Liver (tissue), 9 donors: ENCODE results near the gene CEL. TPM values are rescaled to one million over a fixed set of nuclear protein-coding genes. Genes with fewer than 3 reads are reported as not detected.

Experiments
- DNase-seq: peaks from one replicate; pipeline ENCODE4 v3.0.0-alpha.2; 2017; ENCODE audit warnings: low spot score
- H3K27ac ChIP-seq, 2 donors: one replicate each; pipeline ENCODE4 v1.7.0; 2013; ENCODE audit warnings: inconsistent platforms in 2 of 2, low read length in 2 of 2, control low read depth in 1 of 2, low read depth in 1 of 2, mild to moderate bottlenecking in 1 of 2
- H3K27me3 ChIP-seq, 4 donors: one replicate each; pipeline versions ENCODE4 v1.6.1 to v1.7.0; 2013; ENCODE audit warnings: low read length in 3 of 4, inconsistent platforms in 1 of 4, mild to moderate bottlenecking in 1 of 4, moderate library complexity in 1 of 4; ENCODE audit not compliant: control insufficient read depth in 4 of 4, insufficient read depth in 4 of 4
- H3K36me3 ChIP-seq, 4 donors: one replicate each; pipeline versions ENCODE4 v1.6.1 to v1.7.0; 2013; ENCODE audit warnings: low read length in 3 of 4, mild to moderate bottlenecking in 3 of 4, low read depth in 1 of 4, moderate library complexity in 1 of 4; ENCODE audit not compliant: control insufficient read depth in 4 of 4, insufficient read depth in 3 of 4
- H3K4me1 ChIP-seq, 4 donors: one replicate each; pipeline versions ENCODE4 v1.6.1 to v1.7.0; 2013; ENCODE audit warnings: low read length in 3 of 4, mild to moderate bottlenecking in 3 of 4, moderate library complexity in 1 of 4; ENCODE audit not compliant: control insufficient read depth in 4 of 4, insufficient read depth in 4 of 4
- H3K4me3 ChIP-seq, 3 donors: one replicate each; pipeline versions ENCODE4 v1.6.1 to v1.7.0; 2013; ENCODE audit warnings: low read length in 3 of 3, control low read depth in 1 of 3, low read depth in 1 of 3, mild to moderate bottlenecking in 1 of 3
- H3K9ac ChIP-seq, 2 donors: one replicate each; pipeline ENCODE4 v1.7.0; 2013; ENCODE audit warnings: low read length in 2 of 2, mild to moderate bottlenecking in 2 of 2, moderate library complexity in 2 of 2, control low read depth in 1 of 2, low read depth in 1 of 2
- H3K9me3 ChIP-seq, 4 donors: one replicate each; pipeline versions ENCODE4 v1.6.1 to v1.7.0; 2013; ENCODE audit warnings: low read length in 3 of 4; ENCODE audit not compliant: control insufficient read depth in 4 of 4
- FOXA1 ChIP-seq: IDR thresholded peaks from 2 replicates; pipeline ENCODE4 v1.6.1; 2016; ENCODE audit warnings: antibody characterized with exemption
- FOXA2 ChIP-seq: IDR thresholded peaks from 2 replicates; pipeline ENCODE4 v1.6.1; 2016; ENCODE audit warnings: antibody characterized with exemption
- GABPA ChIP-seq, 2 donors: IDR thresholded peaks in 1 of 2; conservative IDR thresholded peaks in 1 of 2; 2 replicates each; pipeline ENCODE4 v1.6.1; 2016; ENCODE audit warnings: antibody characterized with exemption in 2 of 2, mild to moderate bottlenecking in 1 of 2, moderate library complexity in 1 of 2
- HNF4A ChIP-seq, 2 donors: conservative IDR thresholded peaks; 2 replicates each; pipeline ENCODE4 v1.6.1; 2016; ENCODE audit warnings: antibody characterized with exemption in 2 of 2, mild to moderate bottlenecking in 2 of 2
- HNF4G ChIP-seq: IDR thresholded peaks from 2 replicates; pipeline ENCODE4 v1.6.1; 2016; ENCODE audit warnings: antibody characterized with exemption
- JUND ChIP-seq, 2 donors: IDR thresholded peaks; 2 replicates each; pipeline ENCODE4 v1.6.1; 2016; ENCODE audit warnings: antibody characterized with exemption in 2 of 2
- NR2F2 ChIP-seq: IDR thresholded peaks from 2 replicates; pipeline ENCODE4 v1.6.1; 2016; ENCODE audit warnings: antibody characterized with exemption
- RAD21 ChIP-seq, 2 donors: IDR thresholded peaks; 2 replicates each; pipeline ENCODE4 v1.6.1; 2016; ENCODE audit warnings: antibody characterized with exemption in 2 of 2, mild to moderate bottlenecking in 2 of 2
- RXRA ChIP-seq, 2 donors: IDR thresholded peaks; 2 replicates each; pipeline ENCODE4 v1.6.1; 2017 to 2018; ENCODE audit warnings: antibody characterized with exemption in 2 of 2, mild to moderate bottlenecking in 1 of 2
- TAF1 ChIP-seq: conservative IDR thresholded peaks from 2 replicates; pipeline ENCODE4 v1.6.1; 2016; ENCODE audit warnings: antibody characterized with exemption, mild to moderate bottlenecking
- YY1 ChIP-seq: IDR thresholded peaks from 2 replicates; pipeline ENCODE4 v1.6.1; 2016; ENCODE audit warnings: antibody characterized with exemption, mild to moderate bottlenecking
- WGBS: extraction: QIAGEN DNeasy Blood & Tissue Kit; methylation state at CpG from one replicate; pipeline ENCODE4 v1.1.7; 2013; 5-methylcytosine and 5-hydroxymethylcytosine counted together
- polyA plus RNA-seq, 2 donors: library from polyadenylated mRNA; stranded (reverse) in 1 of 2; unstranded in 1 of 2; fragments of 200-250 nt in 1 of 2; fragments of >200 nt in 1 of 2; fragmentation: Nextera tagmentation in 1 of 2; extraction: Ambion mirVana in 1 of 2; gene quantifications; one replicate each; pipeline versions ENCODE4 v1.2.1 to v1.2.3, GENCODE V29; 2013 to 2015
- total RNA-seq, 2 donors: library from RNA; depleted of rRNA; stranded (reverse); fragments of >200 nt; gene quantifications; one replicate each; pipeline ENCODE4 v1.2.3, GENCODE V29; 2014
- TF ChIP-seq, protein P1 (sequence below): IDR thresholded peaks from 2 replicates; pipeline ENCODE4 v1.6.1; 2016; ENCODE audit warnings: antibody characterized with exemption
- TF ChIP-seq, protein P2 (sequence below): IDR thresholded peaks from 2 replicates; pipeline ENCODE4 v1.6.1; 2016; ENCODE audit warnings: antibody characterized with exemption, mild to moderate bottlenecking
- TF ChIP-seq, protein P3 (sequence below): IDR thresholded peaks from 2 replicates; pipeline ENCODE4 v1.6.1; 2016; ENCODE audit warnings: antibody characterized with exemption
- TF ChIP-seq, protein P4 (sequence below): fragments of 150-350 bp; IDR thresholded peaks from 2 replicates; pipeline ENCODE4 v1.5.1; 2017; ENCODE audit warnings: improper control_type of control experiment, low read depth, low read length; ENCODE audit not compliant: missing input control
- TF ChIP-seq, protein P5 (sequence below): IDR thresholded peaks from 2 replicates; pipeline ENCODE4 v1.6.1; 2016; ENCODE audit warnings: antibody characterized with exemption
- donor health status: healthy.
- donor health status: healthy.
- donor health status: healthy.
- donor health status: healthy.
- donor health status: healthy.

Gene CEL
- total and polyA plus RNA-seq, 4 donors = 0.08 to 0.25 (median 0.09) TPM; not detected in 1

DNA sequence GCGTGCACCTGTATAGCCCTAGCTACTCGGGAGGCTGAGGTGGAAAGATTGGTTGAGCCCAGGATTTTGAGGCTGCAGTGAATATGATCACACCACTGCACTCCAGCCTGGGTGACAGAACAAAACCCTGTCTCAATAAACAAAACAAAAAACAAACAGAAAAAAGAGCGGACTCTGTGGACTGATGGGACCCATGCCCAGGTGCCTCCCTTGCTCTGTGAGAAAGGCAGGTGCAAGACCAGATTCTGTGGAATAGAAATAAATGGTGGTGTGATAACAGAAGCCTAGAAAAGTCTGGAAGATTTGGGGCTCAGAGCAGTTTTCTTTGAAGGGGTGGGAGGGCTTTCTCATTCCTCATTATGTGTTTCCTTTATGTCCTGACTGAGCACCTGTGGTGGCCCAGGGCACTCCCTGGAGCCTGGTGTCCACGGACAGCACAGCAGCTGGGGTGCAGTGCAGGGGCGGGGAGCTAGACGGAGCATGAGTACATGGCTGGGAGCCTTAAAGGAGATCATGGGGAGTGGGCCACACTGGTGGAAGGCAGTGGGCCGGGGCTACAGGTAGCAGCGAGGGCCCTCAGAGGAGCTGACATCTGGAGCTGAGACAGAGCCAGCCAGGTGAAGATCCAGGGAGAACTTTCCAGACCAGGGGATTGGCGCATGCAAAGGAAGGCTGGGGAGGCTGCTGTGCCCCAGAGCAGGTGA, 15.4 kb upstream of the CEL start:
- Histone ChIP-seq H3K27ac (no peak overlapping the region), H3K4me1 (no peaks in the 10 kb centered on the region), H3K36me3 (peaks cover 5 to 73% (median 27%) of the 10 kb centered on the region in 4 donors), H3K9ac (no peak overlapping the region), H3K27me3 (no peaks in the 10 kb centered on the region), H3K4me3 (no peak overlapping the region), H3K9me3 (no peaks in the 10 kb centered on the region)
- WGBS = 91% methylated on average over 9 of the region's 9 CpGs
- TF ChIP-seq, protein P1, sequence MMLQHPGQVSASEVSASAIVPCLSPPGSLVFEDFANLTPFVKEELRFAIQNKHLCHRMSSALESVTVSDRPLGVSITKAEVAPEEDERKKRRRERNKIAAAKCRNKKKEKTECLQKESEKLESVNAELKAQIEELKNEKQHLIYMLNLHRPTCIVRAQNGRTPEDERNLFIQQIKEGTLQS = no peak
- no peak for TF ChIP-seq HNF4G
- TF ChIP-seq, protein P2, sequence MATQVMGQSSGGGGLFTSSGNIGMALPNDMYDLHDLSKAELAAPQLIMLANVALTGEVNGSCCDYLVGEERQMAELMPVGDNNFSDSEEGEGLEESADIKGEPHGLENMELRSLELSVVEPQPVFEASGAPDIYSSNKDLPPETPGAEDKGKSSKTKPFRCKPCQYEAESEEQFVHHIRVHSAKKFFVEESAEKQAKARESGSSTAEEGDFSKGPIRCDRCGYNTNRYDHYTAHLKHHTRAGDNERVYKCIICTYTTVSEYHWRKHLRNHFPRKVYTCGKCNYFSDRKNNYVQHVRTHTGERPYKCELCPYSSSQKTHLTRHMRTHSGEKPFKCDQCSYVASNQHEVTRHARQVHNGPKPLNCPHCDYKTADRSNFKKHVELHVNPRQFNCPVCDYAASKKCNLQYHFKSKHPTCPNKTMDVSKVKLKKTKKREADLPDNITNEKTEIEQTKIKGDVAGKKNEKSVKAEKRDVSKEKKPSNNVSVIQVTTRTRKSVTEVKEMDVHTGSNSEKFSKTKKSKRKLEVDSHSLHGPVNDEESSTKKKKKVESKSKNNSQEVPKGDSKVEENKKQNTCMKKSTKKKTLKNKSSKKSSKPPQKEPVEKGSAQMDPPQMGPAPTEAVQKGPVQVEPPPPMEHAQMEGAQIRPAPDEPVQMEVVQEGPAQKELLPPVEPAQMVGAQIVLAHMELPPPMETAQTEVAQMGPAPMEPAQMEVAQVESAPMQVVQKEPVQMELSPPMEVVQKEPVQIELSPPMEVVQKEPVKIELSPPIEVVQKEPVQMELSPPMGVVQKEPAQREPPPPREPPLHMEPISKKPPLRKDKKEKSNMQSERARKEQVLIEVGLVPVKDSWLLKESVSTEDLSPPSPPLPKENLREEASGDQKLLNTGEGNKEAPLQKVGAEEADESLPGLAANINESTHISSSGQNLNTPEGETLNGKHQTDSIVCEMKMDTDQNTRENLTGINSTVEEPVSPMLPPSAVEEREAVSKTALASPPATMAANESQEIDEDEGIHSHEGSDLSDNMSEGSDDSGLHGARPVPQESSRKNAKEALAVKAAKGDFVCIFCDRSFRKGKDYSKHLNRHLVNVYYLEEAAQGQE = no peak
- TF ChIP-seq TAF1 = no peak
- no peak for TF ChIP-seq YY1
- TF ChIP-seq GABPA (IDR thresholded peaks at IDR 0.05 in 1 of 2, conservative IDR thresholded peaks at IDR 0.05 in 1 of 2) = no peak
- TF ChIP-seq RAD21 (IDR thresholded peaks at IDR 0.05) = no peak
- no peak for TF ChIP-seq NR2F2
- no peak for TF ChIP-seq FOXA2
- TF ChIP-seq RXRA (IDR thresholded peaks at IDR 0.05) = no peak
- TF ChIP-seq, protein P3, sequence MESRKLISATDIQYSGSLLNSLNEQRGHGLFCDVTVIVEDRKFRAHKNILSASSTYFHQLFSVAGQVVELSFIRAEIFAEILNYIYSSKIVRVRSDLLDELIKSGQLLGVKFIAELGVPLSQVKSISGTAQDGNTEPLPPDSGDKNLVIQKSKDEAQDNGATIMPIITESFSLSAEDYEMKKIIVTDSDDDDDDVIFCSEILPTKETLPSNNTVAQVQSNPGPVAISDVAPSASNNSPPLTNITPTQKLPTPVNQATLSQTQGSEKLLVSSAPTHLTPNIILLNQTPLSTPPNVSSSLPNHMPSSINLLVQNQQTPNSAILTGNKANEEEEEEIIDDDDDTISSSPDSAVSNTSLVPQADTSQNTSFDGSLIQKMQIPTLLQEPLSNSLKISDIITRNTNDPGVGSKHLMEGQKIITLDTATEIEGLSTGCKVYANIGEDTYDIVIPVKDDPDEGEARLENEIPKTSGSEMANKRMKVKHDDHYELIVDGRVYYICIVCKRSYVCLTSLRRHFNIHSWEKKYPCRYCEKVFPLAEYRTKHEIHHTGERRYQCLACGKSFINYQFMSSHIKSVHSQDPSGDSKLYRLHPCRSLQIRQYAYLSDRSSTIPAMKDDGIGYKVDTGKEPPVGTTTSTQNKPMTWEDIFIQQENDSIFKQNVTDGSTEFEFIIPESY = no peak
- TF ChIP-seq JUND (IDR thresholded peaks at IDR 0.05) = no peak
- no peak for TF ChIP-seq FOXA1
- TF ChIP-seq, protein P4, sequence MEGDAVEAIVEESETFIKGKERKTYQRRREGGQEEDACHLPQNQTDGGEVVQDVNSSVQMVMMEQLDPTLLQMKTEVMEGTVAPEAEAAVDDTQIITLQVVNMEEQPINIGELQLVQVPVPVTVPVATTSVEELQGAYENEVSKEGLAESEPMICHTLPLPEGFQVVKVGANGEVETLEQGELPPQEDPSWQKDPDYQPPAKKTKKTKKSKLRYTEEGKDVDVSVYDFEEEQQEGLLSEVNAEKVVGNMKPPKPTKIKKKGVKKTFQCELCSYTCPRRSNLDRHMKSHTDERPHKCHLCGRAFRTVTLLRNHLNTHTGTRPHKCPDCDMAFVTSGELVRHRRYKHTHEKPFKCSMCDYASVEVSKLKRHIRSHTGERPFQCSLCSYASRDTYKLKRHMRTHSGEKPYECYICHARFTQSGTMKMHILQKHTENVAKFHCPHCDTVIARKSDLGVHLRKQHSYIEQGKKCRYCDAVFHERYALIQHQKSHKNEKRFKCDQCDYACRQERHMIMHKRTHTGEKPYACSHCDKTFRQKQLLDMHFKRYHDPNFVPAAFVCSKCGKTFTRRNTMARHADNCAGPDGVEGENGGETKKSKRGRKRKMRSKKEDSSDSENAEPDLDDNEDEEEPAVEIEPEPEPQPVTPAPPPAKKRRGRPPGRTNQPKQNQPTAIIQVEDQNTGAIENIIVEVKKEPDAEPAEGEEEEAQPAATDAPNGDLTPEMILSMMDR = no peak
- no peak for TF ChIP-seq HNF4A (conservative IDR thresholded peaks at IDR 0.05)
- TF ChIP-seq, protein P5, sequence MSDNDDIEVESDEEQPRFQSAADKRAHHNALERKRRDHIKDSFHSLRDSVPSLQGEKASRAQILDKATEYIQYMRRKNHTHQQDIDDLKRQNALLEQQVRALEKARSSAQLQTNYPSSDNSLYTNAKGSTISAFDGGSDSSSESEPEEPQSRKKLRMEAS = no peak
- DNase-seq = no peak
